Endothelial cell of umbilical vein (primary cell): ENCODE measurements around the gene ENDOG. TPM values are rescaled to one million over a fixed set of nuclear protein-coding genes. Genes with fewer than 3 reads are reported as not detected.

ENCODE experiments used
- BruUV-seq: library from RNA; stranded (reverse); fragments of 400-500 nt; replicated peaks from 2 replicates; lab custom pipeline; 2021; lab: Mats Ljungman, UMichigan
- CTCF ChIA-PET: fragments of 300-600, 350-600 bp; sonication (Branson Sonifier 250); formaldehyde crosslinking; loops from one replicate; lab custom pipeline; 2021; ENCODE audit warnings: antibody characterized with exemption, inconsistent platforms; lab: Charles Lee
- POLR2A ChIA-PET: fragments of 300-600, 350-600 bp; sonication (Branson Sonifier 250); formaldehyde crosslinking; loops from one replicate; lab custom pipeline; 2021; ENCODE audit warnings: antibody characterized with exemption, inconsistent platforms; lab: Charles Lee
- DNase-seq: peaks from one replicate; pipeline ENCODE4 v3.0.0-alpha.2; 2011; ENCODE audit warnings: low read depth, low spot score
- FAIRE-seq: peaks from 2 replicates; lab custom pipeline; 2011; peaks lifted over from hg19 to GRCh38; lab: Jason Lieb, UNC
- H2AFZ ChIP-seq: 2 replicates; pipeline ENCODE4 v1.6.0; 2012; ENCODE audit warnings: low read depth, low read length, control low read depth, inconsistent platforms
- H3K27ac ChIP-seq: 2 replicates; pipeline ENCODE4 v1.5.1; 2011; ENCODE audit warnings: low read depth, mild to moderate bottlenecking, control low read depth, low read length, moderate library complexity; ENCODE audit not compliant: insufficient read depth
- H3K27me3 ChIP-seq, 2 experiments: 2 replicates each; pipeline versions ENCODE4 v1.6.0 to v1.6.1; 2011; ENCODE audit warnings: low read length in 2 of 2, mixed read lengths in 1 of 2; ENCODE audit not compliant: control insufficient read depth in 2 of 2, insufficient read depth in 2 of 2
- H3K36me3 ChIP-seq, 2 experiments: 2 replicates in 1 of 2; 3 replicates in 1 of 2; pipeline ENCODE4 v1.5.1; 2011; ENCODE audit warnings: low read length in 2 of 2, mild to moderate bottlenecking in 1 of 2, moderate library complexity in 1 of 2; ENCODE audit not compliant: control insufficient read depth in 2 of 2, insufficient read depth in 2 of 2; ENCODE audit errors: extremely low read depth in 1 of 2
- H3K4me1 ChIP-seq: 3 replicates; pipeline ENCODE4 v1.5.1; 2011; ENCODE audit warnings: mild to moderate bottlenecking, low read length; ENCODE audit not compliant: control insufficient read depth, insufficient read depth; ENCODE audit errors: extremely low read depth
- H3K4me2 ChIP-seq: 2 replicates; pipeline ENCODE4 v1.6.1; 2011; ENCODE audit warnings: low read length, control low read depth, mixed read lengths; ENCODE audit not compliant: insufficient read depth
- H3K4me3 ChIP-seq, 3 experiments: fragments of 200-600 bp in 1 of 3; sonication (generic), shearing (Covaris generic) in 1 of 3; replicated peaks in 1 of 3; 2 replicates each; pipeline ENCODE4 v1.5.1; 2011 to 2016; ENCODE audit warnings: control low read depth in 3 of 3, low read length in 3 of 3, mild to moderate bottlenecking in 2 of 3, inconsistent platforms in 1 of 3, low read depth in 1 of 3, moderate library complexity in 1 of 3; ENCODE audit not compliant: insufficient read depth in 1 of 3
- H3K79me2 ChIP-seq: 2 replicates; pipeline ENCODE4 v1.6.0; 2012; ENCODE audit warnings: low read length, inconsistent platforms; ENCODE audit not compliant: control insufficient read depth, insufficient read depth
- H3K9ac ChIP-seq: replicated peaks from 2 replicates; pipeline ENCODE3; 2011; ENCODE audit warnings: low read length, control low read depth; ENCODE audit not compliant: insufficient read depth; ENCODE audit errors: extremely low read depth
- H3K9me1 ChIP-seq: replicated peaks from 3 replicates; pipeline ENCODE4 v1.6.0; 2011; ENCODE audit warnings: mild to moderate bottlenecking, low read length; ENCODE audit not compliant: control insufficient read depth, insufficient read depth; ENCODE audit errors: extremely low read depth
- H3K9me3 ChIP-seq: replicated peaks from 2 replicates; pipeline ENCODE4 v1.5.1; 2012; ENCODE audit warnings: low read length, inconsistent platforms; ENCODE audit not compliant: control insufficient read depth, insufficient read depth
- H4K20me1 ChIP-seq: replicated peaks from 2 replicates; pipeline ENCODE3; 2011; ENCODE audit warnings: mild to moderate bottlenecking, low read length; ENCODE audit not compliant: control insufficient read depth, insufficient read depth; ENCODE audit errors: extremely low read depth
- CTCF ChIP-seq, 2 donors: IDR thresholded peaks; 1 replicate in 1 of 2; 2 replicates in 1 of 2; pipeline ENCODE4 v1.5.1; 2011; ENCODE audit warnings: low read length in 2 of 2, mild to moderate bottlenecking in 2 of 2, moderate library complexity in 2 of 2, control low read depth in 1 of 2, inconsistent platforms in 1 of 2, low read depth in 1 of 2; ENCODE audit not compliant: insufficient read depth in 1 of 2; ENCODE audit errors: extremely low read depth in 1 of 2
- EZH2 ChIP-seq: IDR thresholded peaks from 2 replicates; pipeline ENCODE4 v1.6.1; 2012; ENCODE audit warnings: borderline replicate concordance, low read depth, mild to moderate bottlenecking, moderate library complexity, low read length, inconsistent platforms; ENCODE audit not compliant: severe bottlenecking
- FOS ChIP-seq: IDR thresholded peaks from 2 replicates; pipeline ENCODE4 v1.6.1; 2011; ENCODE audit warnings: mild to moderate bottlenecking, low read length, moderate library complexity, borderline replicate concordance; ENCODE audit not compliant: insufficient read depth
- GATA2 ChIP-seq: IDR thresholded peaks from 2 replicates; pipeline ENCODE4 v1.7.0; 2011; ENCODE audit warnings: low read depth, mild to moderate bottlenecking, moderate library complexity, mixed read lengths, low read length; ENCODE audit not compliant: insufficient read length, insufficient read depth
- MYC ChIP-seq: IDR thresholded peaks from one replicate; pipeline ENCODE4 v1.6.1; 2011; ENCODE audit warnings: mild to moderate bottlenecking, low read depth, low read length
- POLR2A ChIP-seq: IDR thresholded peaks from 2 replicates; pipeline ENCODE4 v1.6.1; 2012; ENCODE audit warnings: low read depth, mild to moderate bottlenecking, control low read depth, low read length
- dilution Hi-C: fragments of 300-500 bp; cut with MboI; formaldehyde crosslinking; loops from one replicate; pipeline ENCODE4 v1.15.0; 2019; ENCODE audit warnings: low sequenced_read_pairs; ENCODE audit not compliant: extremely low pct_ligation_motif_present
- intact Hi-C: fragments of 100-400 bp; cut with micrococcal nuclease; formaldehyde crosslinking; loops from one replicate; pipeline ENCODE4 v1.10.0; 2022
- polyA plus RNA-seq, 4 experiments: library from polyadenylated mRNA; depleted of rRNA in 3 of 4; stranded (reverse) in 3 of 4; unstranded in 1 of 4; fragments of >200 nt; gene quantifications; 2 replicates each; pipeline versions ENCODE4 v1.2.1 to v1.2.3, GENCODE V29; 2011 to 2012; ENCODE audit warnings: missing spikeins in 1 of 4
- total RNA-seq: library from RNA; stranded (reverse); gene quantifications from 2 replicates; pipeline ENCODE4 v1.2.3, GENCODE V29; 2021

ENDOG gene
- total and polyA plus RNA-seq, 2 donors (not counting 3 experiments of a cell fraction or from before 2014, with no cell fraction given), result 18.0 to 21.1 TPM

- Histone ChIP-seq H3K27me3 (no peaks in the 10 kb centered on the region), H2AFZ (no peak overlapping the region), H3K4me3 (no peak overlapping the region), H3K9me1 (no peaks in the 10 kb centered on the region), H3K27ac (no peak overlapping the region), H3K79me2 (no peaks in the 10 kb centered on the region), H3K9ac (no peak overlapping the region), H3K9me3 (no peaks in the 10 kb centered on the region), H3K4me1 (no peaks in the 10 kb centered on the region), H3K4me2 (no peak overlapping the region), H3K36me3 (no peaks in the 10 kb centered on the region), H4K20me1 (no peaks in the 10 kb centered on the region)
- TF ChIP-seq MYC, result no peak
- no peak for TF ChIP-seq POLR2A
- no peak for TF ChIP-seq EZH2
- no peak for TF ChIP-seq GATA2
- no peak for TF ChIP-seq FOS
- no TSS peak for BruUV-seq
- POLR2A ChIA-PET, result no interaction called here
- CTCF ChIA-PET, result interaction anchor here (0.8 to 8.9 kb wide), 10 partner anchors 8 to 214 kb away, joined by 3 to 146 read pairs (median 4); no protein-coding TSS in a partner anchor
- FAIRE-seq, result no peak
- dilution Hi-C loops, result no loop called here
- intact Hi-C loops, result loop anchor here (5.0 kb wide), 1 partner anchor 145 kb away; no protein-coding TSS in a partner anchor
- no peak for DNase-seq
Observed at GRCh38 chr9:128862401-128862851, 44.1 kb downstream of the ENDOG start.

GRCh38 chr9:128863647-128864046 is 45.3 kb downstream of the ENDOG start:
- BruUV-seq, result no TSS peak
- dilution Hi-C loops, result no loop called here
- H3K9me3 ChIP-seq, result no peaks in the 10 kb centered on the region
- POLR2A ChIA-PET, result interaction anchor here (0.6 kb wide), 1 partner anchor 63 kb away, joined by 3 read pairs; no protein-coding TSS in a partner anchor
- no peaks in the 10 kb centered on the region for H3K9me1 ChIP-seq
- FAIRE-seq (peak; percentile 85), DNase-seq (peak; percentile 69)
- CTCF ChIA-PET, result interaction anchor here (0.6 to 8.9 kb wide), 17 partner anchors 11 to 293 kb away, joined by 3 to 146 read pairs (median 3); partner anchors contain the start of genes ENDOG, PHYHD1 and SH3GLB2
- H3K4me2 ChIP-seq, result no peak overlapping the region
- intact Hi-C loops, result loop anchor here (1.0 to 5.0 kb wide), 3 partner anchors 19 to 144 kb away; partner anchors contain the start of gene LRRC8A
- no peak overlapping the region for H3K4me3 ChIP-seq
- H3K9ac ChIP-seq, result no peak overlapping the region
- peak; percentile 73 to 97 for TF ChIP-seq CTCF (IDR thresholded peaks at IDR 0.05; ENCODE audit: extremely low read depth in 1 of 2, insufficient read depth in 1 of 2, low read depth in 1 of 2, low read length in 2 of 2)
- no peak for TF ChIP-seq POLR2A
- no peak overlapping the region for H3K27ac ChIP-seq
- H3K36me3 ChIP-seq, result no peaks in the 10 kb centered on the region
- H3K27me3 ChIP-seq, result no peaks in the 10 kb centered on the region
- no peak overlapping the region for H2AFZ ChIP-seq
- no peaks in the 10 kb centered on the region for H4K20me1 ChIP-seq
- no peaks in the 10 kb centered on the region for H3K79me2 ChIP-seq
- H3K4me1 ChIP-seq, result no peaks in the 10 kb centered on the region
